Osteoblast (primary cell): ENCODE data around the gene CEP70. TPM values are rescaled to one million over a fixed set of nuclear protein-coding genes. Genes with fewer than 3 reads are reported as not detected.
"Not testable (repeated sequence)": the region's sequence is repeated elsewhere in the genome, so short reads cannot be mapped to it uniquely, and the experiment has no call there.

ENCODE experiments used
- DNase-seq: peaks from one replicate; pipeline ENCODE4 v3.0.0; 2011; ENCODE audit warnings: low spot score, mixed read lengths; ENCODE audit not compliant: insufficient read length; ENCODE audit errors: missing footprints
- H2AFZ ChIP-seq: 2 replicates; pipeline ENCODE4 v1.6.0; 2011; ENCODE audit warnings: mild to moderate bottlenecking, low read length
- H3K27ac ChIP-seq: 2 replicates; pipeline ENCODE4 v1.5.1; 2011; ENCODE audit warnings: mild to moderate bottlenecking, low read depth, low read length, moderate library complexity
- H3K27me3 ChIP-seq: 2 replicates; pipeline ENCODE4 v1.6.0; 2012; ENCODE audit warnings: mild to moderate bottlenecking, control low read depth, inconsistent platforms, low read length, moderate library complexity; ENCODE audit not compliant: insufficient read depth
- H3K36me3 ChIP-seq: 2 replicates; pipeline ENCODE4 v1.5.1; 2011; ENCODE audit warnings: mild to moderate bottlenecking, low read length, control low read depth, moderate library complexity; ENCODE audit not compliant: insufficient read depth
- H3K4me1 ChIP-seq: 2 replicates; pipeline ENCODE4 v1.5.1; 2011; ENCODE audit warnings: mild to moderate bottlenecking, low read length, control low read depth, moderate library complexity; ENCODE audit not compliant: insufficient read depth
- H3K4me2 ChIP-seq: 2 replicates; pipeline ENCODE4 v1.6.0; 2011; ENCODE audit warnings: mild to moderate bottlenecking, low read length; ENCODE audit not compliant: insufficient read depth
- H3K4me3 ChIP-seq: fragments of 200-600 bp; sonication (generic); 3 replicates; pipeline ENCODE4 v1.5.1; 2012; ENCODE audit warnings: mild to moderate bottlenecking, low read length, inconsistent platforms; ENCODE audit not compliant: insufficient read depth
- H3K79me2 ChIP-seq: 2 replicates; pipeline ENCODE4 v1.6.0; 2012; ENCODE audit warnings: mild to moderate bottlenecking, low read length, control low read depth, inconsistent platforms; ENCODE audit not compliant: insufficient read depth
- H3K9me3 ChIP-seq: 2 replicates; pipeline ENCODE4 v1.5.1; 2011; ENCODE audit warnings: low read depth, low read length, control low read depth
- H4K20me1 ChIP-seq: 2 replicates; pipeline ENCODE4 v1.6.0; 2012; ENCODE audit warnings: mild to moderate bottlenecking, low read length, control low read depth; ENCODE audit not compliant: insufficient read depth
- CTCF ChIP-seq: IDR thresholded peaks from 2 replicates; pipeline ENCODE4 v1.5.1; 2011; ENCODE audit warnings: mild to moderate bottlenecking, low read depth, low read length, moderate library complexity; ENCODE audit errors: extremely low read depth
- total RNA-seq: library from RNA; depleted of rRNA; stranded (reverse); fragments of >200 nt; gene quantifications from 2 replicates; pipeline ENCODE4 v1.2.3, GENCODE V29; 2012

CEP70 gene
- total RNA-seq, 1 donor, result 51.0 TPM

DNA sequence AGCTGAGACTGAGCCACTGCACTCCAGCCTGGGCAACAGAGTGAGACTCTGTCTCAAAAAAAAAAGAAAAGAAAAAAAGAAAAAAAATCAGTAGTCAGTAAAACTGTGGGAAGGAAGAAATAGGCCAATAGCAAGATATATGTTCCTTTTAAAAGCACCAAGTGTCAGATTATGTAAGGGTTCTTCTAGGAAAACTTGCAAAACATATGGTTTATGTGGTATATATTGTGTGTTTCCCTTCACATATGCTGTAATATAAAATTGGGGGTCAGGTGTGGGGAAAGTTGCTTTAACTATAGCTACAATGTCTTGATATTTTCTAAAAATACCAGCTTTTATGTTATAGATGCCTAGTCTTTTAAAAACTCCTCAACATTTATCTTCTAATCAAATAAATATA lies 95.1 kb downstream of the CEP70 start:
- no peaks in the 10 kb centered on the region for H3K27me3 ChIP-seq
- H3K4me1 ChIP-seq, result peaks cover 13% of the 10 kb centered on the region
- no peak for DNase-seq
- no peak overlapping the region for H3K4me2 ChIP-seq
- H2AFZ ChIP-seq, result no peak overlapping the region
- no peaks in the 10 kb centered on the region for H3K9me3 ChIP-seq
- H3K79me2 ChIP-seq, result no peaks in the 10 kb centered on the region
- no peaks in the 10 kb centered on the region for H4K20me1 ChIP-seq
- no peak overlapping the region for H3K4me3 ChIP-seq
- H3K27ac ChIP-seq, result no peak overlapping the region
- TF ChIP-seq CTCF, result no peak
- peaks cover 3% of the 10 kb centered on the region for H3K36me3 ChIP-seq

- peaks cover 3% of the 10 kb centered on the region for H3K36me3 ChIP-seq
- H3K79me2 ChIP-seq, result no peaks in the 10 kb centered on the region
- DNase-seq, result no peak
- H3K4me1 ChIP-seq, result peaks cover 19% of the 10 kb centered on the region
- TF ChIP-seq CTCF, result no peak
- H3K27me3 ChIP-seq, result no peaks in the 10 kb centered on the region
- H3K4me3 ChIP-seq, result no peak overlapping the region
- no peak overlapping the region for H2AFZ ChIP-seq
- no peak overlapping the region for H3K27ac ChIP-seq
- H3K9me3 ChIP-seq, result no peaks in the 10 kb centered on the region
- H4K20me1 ChIP-seq, result no peaks in the 10 kb centered on the region
- H3K4me2 ChIP-seq, result no peak overlapping the region
Observed at GRCh38 chr3:138497851-138498250, 96.2 kb downstream of the CEP70 start.

GRCh38 chr3:138497021-138497420 lies 97.0 kb downstream of the CEP70 start:
- Histone ChIP-seq H4K20me1 (no peaks in the 10 kb centered on the region), H3K27me3 (no peaks in the 10 kb centered on the region), H3K9me3 (no peaks in the 10 kb centered on the region), H3K4me2 (no peak overlapping the region), H2AFZ (no peak overlapping the region), H3K4me1 (peaks cover 19% of the 10 kb centered on the region), H3K4me3 (no peak overlapping the region), H3K79me2 (no peaks in the 10 kb centered on the region), H3K27ac (no peak overlapping the region), H3K36me3 (peaks cover 3% of the 10 kb centered on the region)
- DNase-seq, result no peak
- TF ChIP-seq CTCF, result no peak

GRCh38 chr3:138496436-138496835 lies 97.6 kb downstream of the CEP70 start:
- Histone ChIP-seq H3K4me3 (no peak overlapping the region), H4K20me1 (no peaks in the 10 kb centered on the region), H3K27me3 (no peaks in the 10 kb centered on the region), H3K4me1 (peaks cover 19% of the 10 kb centered on the region), H2AFZ (no peak overlapping the region), H3K79me2 (no peaks in the 10 kb centered on the region), H3K4me2 (no peak overlapping the region), H3K36me3 (peaks cover 3% of the 10 kb centered on the region), H3K27ac (no peak overlapping the region), H3K9me3 (no peaks in the 10 kb centered on the region)
- DNase-seq, result no peak
- TF ChIP-seq CTCF, result no peak

- not testable (repeated sequence) for H3K27ac ChIP-seq, H3K79me2 ChIP-seq, DNase-seq, H4K20me1 ChIP-seq, H3K36me3 ChIP-seq, H3K27me3 ChIP-seq, H3K4me3 ChIP-seq, H2AFZ ChIP-seq, H3K9me3 ChIP-seq, H3K4me2 ChIP-seq
- H3K4me1 ChIP-seq, result peaks cover 19% of the 10 kb centered on the region
Observed at GRCh38 chr3:138495638-138496037, 98.4 kb downstream of the CEP70 start.
